Subcutaneous adipose tissue (tissue), 4 donors: Measurements from ENCODE around the gene TOMM7. TPM values are rescaled to one million over a fixed set of nuclear protein-coding genes. Genes with fewer than 3 reads are reported as not detected.

Experiments
- CTCF ChIP-seq: fragments of 450-650 bp; IDR thresholded peaks from one replicate; pipeline ENCODE4 v1.5.1; 2016; ENCODE audit warnings: low read depth, mild to moderate bottlenecking, control low read depth, antibody characterized with exemption, moderate library complexity
- total RNA-seq, 4 donors: library from RNA; depleted of rRNA; stranded (reverse); fragments of >200 nt; gene quantifications; one replicate each; pipeline ENCODE4 v1.1.0, GENCODE V29; 2016

Gene TOMM7
- total RNA-seq, 4 donors from 2014 or later: 174 to 260 (median 210) TPM

- TF ChIP-seq CTCF: no peak
These were observed 10.3 kb downstream of the TOMM7 start for GRCh38 chr7:22812353-22812752.

GRCh38 chr7:22811746-22812280, 10.8 kb downstream of the TOMM7 start:
- no peak for TF ChIP-seq CTCF

- TF ChIP-seq CTCF: no peak
These were observed 11.8 kb downstream of the TOMM7 start for GRCh38 chr7:22810843-22811242.

GRCh38 chr7:22809902-22810642, 12.6 kb downstream of the TOMM7 start:
- no peak for TF ChIP-seq CTCF

GRCh38 chr7:22808140-22808539, 14.5 kb downstream of the TOMM7 start:
- no peak for TF ChIP-seq CTCF

- TF ChIP-seq CTCF: no peak
These were observed 15.9 kb downstream of the TOMM7 start for GRCh38 chr7:22806752-22807151.

GRCh38 chr7:22805227-22805626, 17.4 kb downstream of the TOMM7 start:
- no peak for TF ChIP-seq CTCF
